ENCODE data around the gene INPP5J.

- TF ChIP-seq CTCF (conservative IDR thresholded peaks at IDR 0.05; ENCODE audit: low read depth, low read length) (no peak), EZH2 (IDR thresholded peaks at IDR 0.05; ENCODE audit: borderline replicate concordance, low read depth, low read length, poor library complexity, severe bottlenecking) (no peak)
These were observed 5.4 kb downstream of the INPP5J start for GRCh38 chr22:31128156-31128555.

Measured in A673 (cell line).